Measurements from ENCODE around the gene FRY. TPM values are rescaled to one million over a fixed set of nuclear protein-coding genes. Genes with fewer than 3 reads are reported as not detected.

FRY gene
- total and polyA plus RNA-seq, 2 donors (not counting 1 experiment from before 2014, with no cell fraction given) = 2.3 to 6.3 TPM

- Histone ChIP-seq H2AFZ (ENCODE audit: insufficient read depth, low read depth, low read length, poor library complexity, severe bottlenecking) (no peak overlapping the region), H4K20me1 (ENCODE audit: control insufficient read depth, insufficient read depth, low read length, poor library complexity, severe bottlenecking) (no peaks in the 10 kb centered on the region), H3K27me3 (replicated peaks in 1 of 4; ENCODE audit: control extremely low read depth in 1 of 4, control insufficient read depth in 3 of 4, insufficient read depth in 4 of 4, low read length in 3 of 4) (no peaks in the 10 kb centered on the region), H3K4me3 (ENCODE audit: control extremely low read depth in 1 of 5, extremely low read depth in 1 of 5, insufficient read depth in 1 of 5, low read depth in 2 of 5, low read length in 4 of 5) (no peak overlapping the region), H3K79me2 (ENCODE audit: control insufficient read depth, insufficient read depth, low read length) (no peaks in the 10 kb centered on the region), H3K36me3 (replicated peaks in 1 of 2; ENCODE audit: control extremely low read depth in 1 of 2, control insufficient read depth in 1 of 2, extremely low read depth in 1 of 2, insufficient read depth in 2 of 2, low read length in 1 of 2) (no peaks in the 10 kb centered on the region), H3K4me1 (ENCODE audit: control insufficient read depth in 2 of 2, insufficient read depth in 2 of 2, low read length in 2 of 2) (no peaks in the 10 kb centered on the region), H3K27ac (ENCODE audit: low read length in 2 of 2) (no peak overlapping the region), H3K9ac (ENCODE audit: low read length) (no peak overlapping the region), H3K4me2 (replicated peaks; ENCODE audit: low read depth, low read length, poor library complexity, severe bottlenecking) (no peak overlapping the region), H3K9me3 (ENCODE audit: control extremely low read depth in 1 of 3, control insufficient read depth in 2 of 3, insufficient read depth in 1 of 3, low read length in 2 of 3) (no peaks in the 10 kb centered on the region)
- Mint-ChIP-seq H3K27me3 (no peaks in the 10 kb centered on the region), H3K4me1 (no peaks in the 10 kb centered on the region), H3K27ac (no peak overlapping the region), H3K9me3 (ENCODE audit: insufficient read depth) (no peaks in the 10 kb centered on the region), H3K4me3 (no peak overlapping the region)
- ChIA-PET CTCF (interaction anchor here (1.3 kb wide), 1 partner anchor 10 kb away, joined by 3 read pairs; no protein-coding TSS in a partner anchor), POLR2A (no interaction called here)
- TF ChIP-seq CTCF (IDR thresholded peaks at IDR 0.05) = no peak
- no peak for TF ChIP-seq EZH2 (IDR thresholded peaks at IDR 0.05; ENCODE audit: borderline replicate concordance, insufficient read depth, low read depth, low read length, poor library complexity, severe bottlenecking)
- ATAC-seq (ENCODE audit: low read depth) = no peak
- DNase-seq = no peak
- WGBS (ENCODE audit: insufficient coverage) = 98% methylated on average over 4 of the region's 4 CpGs
- intact Hi-C loops (cut with micrococcal nuclease) = no loop called here
Measured at GRCh38 chr13:32016631-32017030, 14.9 kb upstream of the FRY start.

- DNase-seq = no peak
- intact Hi-C loops (cut with micrococcal nuclease) = no loop called here
- Histone ChIP-seq H3K4me2 (replicated peaks; ENCODE audit: low read depth, low read length, poor library complexity, severe bottlenecking) (no peak overlapping the region), H3K27ac (ENCODE audit: low read length in 2 of 2) (no peak overlapping the region), H3K4me3 (ENCODE audit: control extremely low read depth in 1 of 5, extremely low read depth in 1 of 5, insufficient read depth in 1 of 5, low read depth in 2 of 5, low read length in 4 of 5) (no peak overlapping the region), H4K20me1 (ENCODE audit: control insufficient read depth, insufficient read depth, low read length, poor library complexity, severe bottlenecking) (no peaks in the 10 kb centered on the region), H3K9me3 (ENCODE audit: control extremely low read depth in 1 of 3, control insufficient read depth in 2 of 3, insufficient read depth in 1 of 3, low read length in 2 of 3) (no peaks in the 10 kb centered on the region), H2AFZ (ENCODE audit: insufficient read depth, low read depth, low read length, poor library complexity, severe bottlenecking) (no peak overlapping the region), H3K79me2 (ENCODE audit: control insufficient read depth, insufficient read depth, low read length) (no peaks in the 10 kb centered on the region), H3K27me3 (replicated peaks in 1 of 4; ENCODE audit: control extremely low read depth in 1 of 4, control insufficient read depth in 3 of 4, insufficient read depth in 4 of 4, low read length in 3 of 4) (no peaks in the 10 kb centered on the region), H3K9ac (ENCODE audit: low read length) (no peak overlapping the region), H3K4me1 (ENCODE audit: control insufficient read depth in 2 of 2, insufficient read depth in 2 of 2, low read length in 2 of 2) (no peaks in the 10 kb centered on the region), H3K36me3 (replicated peaks in 1 of 2; ENCODE audit: control extremely low read depth in 1 of 2, control insufficient read depth in 1 of 2, extremely low read depth in 1 of 2, insufficient read depth in 2 of 2, low read length in 1 of 2) (no peaks in the 10 kb centered on the region)
- Mint-ChIP-seq H3K4me3 (no peak overlapping the region), H3K4me1 (no peaks in the 10 kb centered on the region), H3K27ac (no peak overlapping the region), H3K9me3 (ENCODE audit: insufficient read depth) (no peaks in the 10 kb centered on the region), H3K27me3 (no peaks in the 10 kb centered on the region)
- ChIA-PET CTCF (interaction anchor here (0.8 to 1.3 kb wide), 2 partner anchors 10 to 104 kb away, joined by 3 read pairs; no protein-coding TSS in a partner anchor), POLR2A (no interaction called here)
- 94% methylated on average over 6 of the region's 6 CpGs for WGBS (ENCODE audit: insufficient coverage)
- no peak for ATAC-seq (ENCODE audit: low read depth)
- TF ChIP-seq EZH2 (IDR thresholded peaks at IDR 0.05; ENCODE audit: borderline replicate concordance, insufficient read depth, low read depth, low read length, poor library complexity, severe bottlenecking) (no peak), CTCF (IDR thresholded peaks at IDR 0.05) (no peak)
Measured at GRCh38 chr13:32017474-32017873, 14.1 kb upstream of the FRY start.

Data from B cell (primary cell).